H9 (cell line): ENCODE results near the gene CCDC57. TPM values are rescaled to one million over a fixed set of nuclear protein-coding genes. Genes with fewer than 3 reads are reported as not detected.

Experiments
- DNase-seq: peaks from one replicate; pipeline ENCODE4 v3.0.0-alpha.2; 2017
- H2AFZ ChIP-seq: one replicate; pipeline ENCODE4 v1.6.1; 2013; ENCODE audit warnings: mild to moderate bottlenecking, low read length, control low read depth, moderate library complexity
- H2AK5ac ChIP-seq: 2 replicates; pipeline ENCODE4 v1.6.1; 2013; ENCODE audit warnings: low read length, control low read depth, mixed read lengths; ENCODE audit not compliant: insufficient read length
- H2BK120ac ChIP-seq: one replicate; pipeline ENCODE4 v1.6.1; 2013; ENCODE audit warnings: low read depth, mild to moderate bottlenecking, low read length, control low read depth, inconsistent platforms; ENCODE audit not compliant: poor library complexity, severe bottlenecking
- H2BK12ac ChIP-seq: 2 replicates; pipeline ENCODE4 v1.6.1; 2013; ENCODE audit warnings: low read length, control low read depth, mixed read lengths, low read depth; ENCODE audit not compliant: insufficient read length
- H2BK15ac ChIP-seq: 2 replicates; pipeline ENCODE4 v1.6.1; 2013; ENCODE audit warnings: low read depth, low read length, control low read depth
- H2BK20ac ChIP-seq: one replicate; pipeline ENCODE4 v1.6.1; 2013; ENCODE audit warnings: low read depth, mild to moderate bottlenecking, low read length, control low read depth, inconsistent platforms; ENCODE audit not compliant: poor library complexity, severe bottlenecking
- H2BK5ac ChIP-seq: 2 replicates; pipeline ENCODE4 v1.6.1; 2013; ENCODE audit warnings: low read length, control low read depth, mixed read lengths; ENCODE audit not compliant: insufficient read length
- H3K14ac ChIP-seq: 2 replicates; pipeline ENCODE4 v1.6.1; 2013; ENCODE audit warnings: low read length, control low read depth; ENCODE audit not compliant: insufficient read depth
- H3K18ac ChIP-seq: 2 replicates; pipeline ENCODE4 v1.6.1; 2013; ENCODE audit warnings: low read depth, mild to moderate bottlenecking, mixed read lengths, low read length, control low read depth; ENCODE audit not compliant: insufficient read length
- H3K23ac ChIP-seq: 2 replicates; pipeline ENCODE4 v1.6.1; 2013; ENCODE audit warnings: low read length, control low read depth, mixed read lengths, low read depth; ENCODE audit not compliant: insufficient read length
- H3K23me2 ChIP-seq: 2 replicates; pipeline ENCODE4 v1.6.1; 2013; ENCODE audit warnings: low read depth, mild to moderate bottlenecking, mixed read lengths, low read length, control low read depth; ENCODE audit not compliant: insufficient read length, poor library complexity, severe bottlenecking
- H3K27ac ChIP-seq: 2 replicates; pipeline ENCODE4 v1.5.1; 2013; ENCODE audit warnings: low read length, control low read depth, mixed read lengths, low read depth; ENCODE audit not compliant: insufficient read length
- H3K27me3 ChIP-seq: 2 replicates; pipeline ENCODE4 v1.6.1; 2013; ENCODE audit warnings: low read length, control low read depth, inconsistent platforms; ENCODE audit not compliant: insufficient read depth
- H3K4ac ChIP-seq: 2 replicates; pipeline ENCODE4 v1.6.1; 2013; ENCODE audit warnings: low read depth, mild to moderate bottlenecking, control low read depth, inconsistent platforms, low read length, moderate library complexity
- H3K4me1 ChIP-seq: 2 replicates; pipeline ENCODE4 v1.6.1; 2013; ENCODE audit warnings: low read length, control low read depth, inconsistent platforms; ENCODE audit not compliant: insufficient read depth
- H3K4me2 ChIP-seq: 2 replicates; pipeline ENCODE4 v1.6.1; 2013; ENCODE audit warnings: low read length, control low read depth, mixed read lengths; ENCODE audit not compliant: insufficient read length, insufficient read depth
- H3K56ac ChIP-seq: 2 replicates; pipeline ENCODE4 v1.6.1; 2013; ENCODE audit warnings: low read depth, mild to moderate bottlenecking, mixed read lengths, low read length, control low read depth; ENCODE audit not compliant: insufficient read length
- H3K79me1 ChIP-seq: 2 replicates; pipeline ENCODE4 v1.6.1; 2013; ENCODE audit warnings: low read depth, mild to moderate bottlenecking, moderate library complexity, low read length, control low read depth, inconsistent platforms; ENCODE audit not compliant: insufficient read depth, poor library complexity, severe bottlenecking
- H3K79me2 ChIP-seq: 2 replicates; pipeline ENCODE4 v1.6.1; 2013; ENCODE audit warnings: low read length, control low read depth, inconsistent platforms; ENCODE audit not compliant: insufficient read depth
- H3K9ac ChIP-seq: 2 replicates; pipeline ENCODE4 v1.6.1; 2013; ENCODE audit warnings: low read length, control low read depth, mixed read lengths; ENCODE audit not compliant: insufficient read length; ENCODE audit errors: extremely low read depth
- H3K9me3 ChIP-seq: one replicate; pipeline ENCODE4 v1.6.1; 2013; ENCODE audit warnings: low read depth, low read length, inconsistent platforms; ENCODE audit not compliant: control insufficient read depth
- H3T11ph ChIP-seq: one replicate; pipeline ENCODE4 v1.6.1; 2013; ENCODE audit warnings: mild to moderate bottlenecking, low read length, control low read depth, inconsistent platforms
- H4K20me1 ChIP-seq: one replicate; pipeline ENCODE4 v1.6.1; 2013; ENCODE audit not compliant: control insufficient read depth, insufficient read length, insufficient read depth
- H4K5ac ChIP-seq: 2 replicates; pipeline ENCODE4 v1.6.1; 2013; ENCODE audit warnings: low read depth, mild to moderate bottlenecking, mixed read lengths, low read length, control low read depth; ENCODE audit not compliant: insufficient read length
- H4K8ac ChIP-seq: replicated peaks from 2 replicates; pipeline ENCODE4 v1.6.1; 2013; ENCODE audit warnings: low read length, control low read depth, mixed read lengths, low read depth; ENCODE audit not compliant: insufficient read length
- H4K91ac ChIP-seq: 2 replicates; pipeline ENCODE4 v1.6.1; 2013; ENCODE audit warnings: low read depth, mild to moderate bottlenecking, moderate library complexity, mixed read lengths, low read length, control low read depth; ENCODE audit not compliant: insufficient read length
- H3K27ac Mint-ChIP-seq, 3 experiments: 2 replicates in 2 of 3; 3 replicates in 1 of 3; pipeline ENCODE4 v1.8.0; 2020 to 2021; ENCODE audit warnings: mixed read lengths in 3 of 3, mild to moderate bottlenecking in 1 of 3, moderate library complexity in 1 of 3
- H3K27me3 Mint-ChIP-seq: 2 replicates; pipeline ENCODE4 v1.8.0; 2021; ENCODE audit warnings: low read depth, mild to moderate bottlenecking, moderate library complexity, mixed read lengths
- H3K36me3 Mint-ChIP-seq, 3 experiments: 2 replicates in 2 of 3; 3 replicates in 1 of 3; pipeline ENCODE4 v1.8.0; 2020 to 2021; ENCODE audit warnings: low read depth in 3 of 3, mixed read lengths in 3 of 3; ENCODE audit not compliant: insufficient read depth in 1 of 3
- H3K4me1 Mint-ChIP-seq, 2 experiments: 2 replicates each; pipeline ENCODE4 v1.8.0; 2020; ENCODE audit warnings: mixed read lengths in 2 of 2
- H3K4me3 Mint-ChIP-seq, 2 experiments: 2 replicates in 1 of 2; 3 replicates in 1 of 2; pipeline ENCODE4 v1.8.0; 2020 to 2021; ENCODE audit warnings: mild to moderate bottlenecking in 2 of 2, mixed read lengths in 2 of 2, moderate library complexity in 1 of 2
- H3K9me3 Mint-ChIP-seq, 2 experiments: 2 replicates in 1 of 2; 3 replicates in 1 of 2; pipeline ENCODE4 v1.8.0; 2020; ENCODE audit warnings: mild to moderate bottlenecking in 2 of 2, mixed read lengths in 2 of 2, moderate library complexity in 1 of 2
- CTCF ChIP-seq: fragments of 200-600 bp; sonication (generic); conservative IDR thresholded peaks from 3 replicates; pipeline ENCODE4 v1.8.0; 2021; ENCODE audit warnings: antibody characterized with exemption, mild to moderate bottlenecking
- WGBS: extraction: QIAGEN DNeasy Blood & Tissue Kit; methylation state at CpG from one replicate; pipeline ENCODE4 v1.1.7; 2013; ENCODE audit warnings: missing lambda C conversion rate, low lambda C conversion rate, mixed read lengths; ENCODE audit not compliant: insufficient read length; ENCODE audit errors: extremely low coverage; 5-methylcytosine and 5-hydroxymethylcytosine counted together
- total RNA-seq: library from RNA; stranded (reverse); gene quantifications from 2 replicates; pipeline ENCODE4 v1.2.1, GENCODE V29; 2021

The CCDC57 gene
- total RNA-seq, 1 experiment from 2014 or later: 11.0 TPM

GRCh38 chr17:82155606-82156005 is 57.0 kb downstream of the CCDC57 start:
- Mint-ChIP-seq H3K27ac (0 out of 7 replicates have a peak overlapping the region, but pooled peaks of 1 of the 3 experiments have one; percentile 40), H3K27me3 (peaks cover 14% of the 10 kb centered on the region), H3K9me3 (peaks cover 7 to 11% of the 10 kb centered on the region in 2 experiments; a peak in 4 of 5 replicates), H3K36me3 (peaks cover 2 to 15% (median 10%) of the 10 kb centered on the region in 3 experiments; a peak in 4 of 7 replicates), H3K4me3 (no peak overlapping the region), H3K4me1 (peaks cover 0 to 5% of the 10 kb centered on the region in 2 experiments; a peak in 1 of 4 replicates)
- Histone ChIP-seq H2AK5ac (no peak overlapping the region), H3K4me2 (no peak overlapping the region), H2BK12ac (no peak overlapping the region), H3K9ac (no peak overlapping the region), H4K20me1 (no peaks in the 10 kb centered on the region), H4K91ac (no peak overlapping the region), H2BK5ac (no peak overlapping the region), H3K4me1 (no peaks in the 10 kb centered on the region), H2BK15ac (no peak overlapping the region), H3K23ac (no peak overlapping the region), H2BK20ac (no peak overlapping the region), H3K79me2 (no peaks in the 10 kb centered on the region), H3K14ac (no peak overlapping the region; the same call in 1 of the 2 replicates), H3K23me2 (no peaks in the 10 kb centered on the region), H3K56ac (no peak overlapping the region), H3T11ph (no peak overlapping the region), H2BK120ac (no peak overlapping the region), H3K27me3 (no peaks in the 10 kb centered on the region), H3K79me1 (no peaks in the 10 kb centered on the region), H3K4ac (no peak overlapping the region), H3K27ac (no peak overlapping the region), H2AFZ (no peak overlapping the region), H3K18ac (no peak overlapping the region), H3K9me3 (no peaks in the 10 kb centered on the region), H4K5ac (no peak overlapping the region), H4K8ac (no peak overlapping the region)
- DNase-seq: no peak
- no CpG with 5 or more reads among the region's 9 CpGs for WGBS
- TF ChIP-seq CTCF: no peak
